GM19463 (cell line): ENCODE measurements around the gene OR52M1.

Experiments
- ATAC-seq: cut with Tn5 transposase; IDR thresholded peaks from one replicate; pipeline ENCODE4 v1.9.1; 2021; ENCODE audit warnings: mild to moderate bottlenecking, moderate library complexity; ENCODE audit not compliant: unreplicated experiment

OR52M1 gene

DNA sequence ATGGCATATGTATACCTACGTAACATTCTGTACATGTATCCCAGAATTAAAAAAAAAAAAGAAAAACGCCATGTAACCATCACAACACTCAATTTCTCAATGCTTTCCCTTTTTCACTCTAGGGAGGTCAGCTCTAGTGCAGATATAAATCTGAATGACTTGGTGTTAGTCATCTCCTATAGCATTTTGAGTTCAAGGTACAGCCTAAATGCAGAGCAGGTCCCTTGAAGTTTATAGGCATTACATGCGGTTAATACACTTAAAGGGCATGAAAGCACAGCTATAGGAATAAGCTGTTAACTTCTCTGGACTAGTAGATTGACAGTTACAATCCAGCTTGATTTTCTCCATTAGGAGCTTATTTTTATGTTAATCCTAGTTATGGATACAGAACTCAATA, 20.4 kb downstream of the OR52M1 start:
- ATAC-seq, result no peak

DNA sequence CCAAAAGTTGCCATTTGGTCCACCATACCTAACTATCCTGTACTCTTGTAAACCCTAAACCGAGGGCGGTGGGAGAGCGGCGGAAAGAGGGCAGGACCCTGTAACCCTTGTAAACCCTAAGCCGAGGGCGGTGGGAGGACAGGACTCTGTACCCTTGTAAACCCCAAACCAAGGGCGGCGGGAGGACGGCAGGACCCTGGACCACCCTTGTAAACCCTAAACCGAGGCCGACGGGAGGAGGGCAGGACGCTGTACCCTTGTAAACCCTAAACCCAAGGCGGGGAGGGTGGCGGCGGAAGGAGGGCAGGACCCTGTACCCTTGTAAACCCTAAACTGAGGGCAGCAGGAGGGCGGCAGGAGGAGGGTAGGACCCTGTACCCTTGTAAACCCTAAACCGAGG, 24.1 kb downstream of the OR52M1 start:
- ATAC-seq, result no peak

DNA sequence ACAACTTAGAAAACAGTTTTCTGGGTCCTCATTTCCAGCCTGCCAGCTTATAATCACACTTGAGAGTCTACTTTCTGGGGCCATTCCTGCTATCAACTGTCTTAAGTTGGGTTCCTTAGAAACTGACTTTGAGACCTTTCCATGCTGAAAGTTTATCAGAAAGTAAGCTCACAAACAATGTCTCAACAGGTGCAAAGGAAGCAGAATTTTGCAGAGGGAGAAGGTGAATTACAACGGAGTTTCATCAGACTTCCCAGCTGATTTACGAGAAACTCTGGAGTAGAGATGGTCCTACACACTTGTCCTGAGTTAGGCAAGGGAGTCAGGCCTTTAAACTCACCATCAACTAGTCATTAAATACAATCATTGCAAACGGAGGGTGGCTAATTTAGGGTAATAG, 31.9 kb downstream of the OR52M1 start:
- no peak for ATAC-seq

DNA sequence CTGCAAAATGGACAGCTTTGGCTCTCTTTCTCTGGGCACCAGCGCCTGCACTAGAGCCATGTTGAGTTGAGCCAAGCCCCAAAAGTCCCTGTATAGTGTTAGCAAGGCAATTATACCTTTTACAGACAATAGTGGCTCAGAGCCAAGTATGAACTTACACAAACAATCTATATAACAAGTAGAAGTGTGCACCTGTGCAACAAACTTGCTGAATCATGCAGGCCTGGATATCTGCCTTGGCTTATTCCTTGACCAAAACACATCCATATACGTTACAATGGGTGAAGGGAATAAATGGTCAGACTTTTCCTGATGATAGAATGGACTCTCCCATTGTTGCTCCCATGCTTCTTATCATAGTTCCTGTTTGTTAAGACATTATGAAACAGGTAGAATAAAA, 32.8 kb downstream of the OR52M1 start:
- ATAC-seq, result no peak

DNA sequence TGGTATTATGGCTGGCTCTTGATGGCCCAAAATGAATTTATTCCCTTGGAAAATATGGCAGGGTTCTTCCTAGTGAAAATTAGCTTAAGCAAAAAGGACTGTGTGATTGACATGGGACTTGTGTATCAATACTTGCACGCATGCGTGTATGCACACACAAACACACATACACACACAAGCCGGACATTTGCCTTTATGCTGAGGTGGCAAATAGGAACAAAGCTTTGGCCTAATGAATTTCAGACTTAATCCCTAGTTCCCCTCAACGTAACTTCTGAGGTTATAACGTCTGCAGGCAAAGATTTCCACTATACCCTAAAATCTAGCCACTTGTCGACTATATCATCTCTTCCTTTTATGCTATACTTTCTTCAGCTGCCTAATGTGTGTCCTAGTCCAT, 33.6 kb downstream of the OR52M1 start:
- no peak for ATAC-seq

DNA sequence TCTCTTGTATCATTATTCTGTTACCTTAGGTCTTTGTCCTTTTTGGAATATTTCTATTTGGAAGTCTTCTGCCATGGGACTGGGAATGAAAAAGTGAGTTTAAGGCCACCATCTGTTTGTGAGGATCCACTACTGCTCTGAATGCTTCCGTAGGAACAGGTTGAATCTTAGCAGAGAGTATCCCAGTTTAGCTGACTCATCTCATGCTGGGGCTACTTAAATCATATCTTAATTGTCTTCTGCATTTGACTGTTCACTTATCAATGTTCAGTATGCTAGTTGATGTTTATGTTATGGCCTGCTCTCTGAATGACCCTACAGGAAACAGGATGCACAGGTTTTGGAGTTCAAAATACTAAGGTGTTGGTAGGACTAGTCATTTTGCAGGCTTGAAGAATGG, 35.1 kb downstream of the OR52M1 start:
- no peak for ATAC-seq

DNA sequence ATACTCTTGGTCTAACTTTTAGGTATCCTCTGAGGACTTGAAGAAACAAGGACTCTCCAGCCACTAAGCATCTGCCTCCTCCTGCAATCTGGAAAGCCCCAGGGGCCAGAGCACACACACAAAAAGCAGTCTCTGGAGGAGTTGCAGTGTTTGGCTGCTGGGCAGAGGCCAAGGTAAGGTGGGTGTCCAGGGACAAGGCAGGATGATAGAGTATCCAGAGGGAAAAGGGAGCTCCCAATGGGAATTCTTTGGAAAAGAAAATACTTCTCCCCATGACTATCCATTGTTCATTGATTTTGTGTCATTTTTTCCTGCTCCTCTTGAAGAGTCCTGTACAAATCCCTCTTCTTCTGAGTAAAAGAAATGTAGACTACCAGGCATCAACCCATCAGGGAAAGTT, 36.5 kb downstream of the OR52M1 start, which contains the start of gene OR52I2:
Gene OR52I2 (plus strand): TSS at position 301 of the 400 bp plus-strand sequence.
- ATAC-seq, result no peak

DNA sequence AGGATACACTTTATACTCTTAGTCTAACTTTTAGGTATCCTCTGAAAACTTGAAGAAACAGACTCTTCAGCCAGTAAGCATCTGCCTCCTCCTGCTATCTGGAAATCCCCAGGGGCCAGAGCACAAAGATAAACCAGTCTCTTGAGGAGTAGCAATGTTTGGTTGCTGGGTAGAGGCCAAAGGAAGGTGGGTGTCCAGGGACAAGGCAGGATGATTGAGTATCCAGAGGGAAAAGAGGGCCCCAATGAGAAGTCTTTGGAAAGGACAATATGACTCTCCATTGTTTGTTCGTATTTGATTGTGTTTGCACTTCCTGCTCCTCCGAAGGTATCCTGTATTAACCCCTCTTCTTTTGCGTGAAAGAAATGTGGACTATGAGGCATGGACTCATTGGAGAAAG, 44.0 kb downstream of the OR52M1 start:
- ATAC-seq, result no peak

DNA sequence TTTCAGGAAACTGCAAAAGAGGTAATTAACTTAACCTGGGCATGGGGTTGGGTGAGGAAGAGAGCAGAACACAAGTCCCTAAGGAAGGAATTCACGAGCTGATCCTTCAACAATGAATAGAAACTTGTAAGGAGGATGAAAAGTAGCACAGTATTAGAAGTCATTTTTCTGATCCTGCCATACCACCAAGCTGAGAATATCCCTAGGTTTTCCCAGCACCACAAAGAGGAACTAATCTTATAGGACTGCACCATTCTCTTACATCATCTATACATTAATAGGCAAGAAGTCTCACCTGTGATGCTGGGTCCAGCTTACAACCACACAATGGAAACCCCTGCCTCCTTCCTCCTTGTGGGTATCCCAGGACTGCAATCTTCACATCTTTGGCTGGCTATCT, 48.7 kb downstream of the OR52M1 start, which contains the start of gene OR52I1:
Gene OR52I1 (plus strand): TSS at position 301 of the 400 bp plus-strand sequence. CDS start 0 bp downstream, at position 301.
- no peak for ATAC-seq
